IMR-90 (cell line): ENCODE data around the gene PRR19.

ENCODE experiments used
- BHLHE40 ChIP-seq: fragments of 150-350 bp; IDR thresholded peaks from 2 replicates; pipeline ENCODE4 v1.6.1; 2016; ENCODE audit warnings: mild to moderate bottlenecking, low read depth, low read length
- FOS ChIP-seq: fragments of 150-350 bp; IDR thresholded peaks from 2 replicates; pipeline ENCODE4 v1.6.1; 2016; ENCODE audit warnings: low read depth, low read length
- MAFK ChIP-seq: IDR thresholded peaks from 2 replicates; pipeline ENCODE4 v1.6.1; 2012; ENCODE audit warnings: low read depth, low read length, improper control_type of control experiment
- POLR2A ChIP-seq: IDR thresholded peaks from 2 replicates; pipeline ENCODE4 v1.6.1; 2012; ENCODE audit warnings: mild to moderate bottlenecking, low read depth, low read length
- RAD21 ChIP-seq: IDR thresholded peaks from 2 replicates; pipeline ENCODE4 v1.6.1; 2012; ENCODE audit warnings: low read length, improper control_type of control experiment
- RCOR1 ChIP-seq: IDR thresholded peaks from 2 replicates; pipeline ENCODE4 v1.6.1; 2012; ENCODE audit warnings: mild to moderate bottlenecking, low read length, improper control_type of control experiment; ENCODE audit not compliant: insufficient replicate concordance
- RFX5 ChIP-seq: IDR thresholded peaks from 2 replicates; pipeline ENCODE4 v1.8.0; 2012; ENCODE audit warnings: low read depth, mild to moderate bottlenecking, low read length, moderate library complexity
- TF ChIP-seq, protein P1 (sequence below): conservative IDR thresholded peaks from 2 replicates; pipeline ENCODE4 v1.5.1; 2012; ENCODE audit warnings: mild to moderate bottlenecking, low read depth, low read length, improper control_type of control experiment

DNA sequence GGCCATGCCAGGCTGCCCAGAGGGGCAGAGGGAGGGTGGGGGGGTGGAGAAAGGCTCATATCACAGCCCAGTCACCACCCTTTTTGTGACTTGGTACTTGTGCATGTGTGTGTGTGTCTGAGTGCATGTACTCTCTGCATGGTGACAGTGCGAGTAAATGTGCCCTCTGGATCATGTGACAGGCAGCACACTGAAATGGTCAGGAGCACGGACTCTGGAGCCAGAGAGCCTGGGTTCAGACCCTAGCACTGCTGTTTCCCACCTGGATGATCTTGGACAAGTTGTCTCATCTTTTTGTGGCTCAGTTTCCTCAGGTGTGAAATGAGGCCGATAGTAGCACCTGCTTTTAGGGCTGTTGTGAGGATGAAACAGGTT, 30.9 kb upstream of the PRR19 start:
- TF ChIP-seq RFX5 (no peak), BHLHE40 (no peak), POLR2A (no peak), FOS (no peak), RCOR1 (no peak), MAFK (no peak), RAD21 (no peak)
- TF ChIP-seq, protein P1, sequence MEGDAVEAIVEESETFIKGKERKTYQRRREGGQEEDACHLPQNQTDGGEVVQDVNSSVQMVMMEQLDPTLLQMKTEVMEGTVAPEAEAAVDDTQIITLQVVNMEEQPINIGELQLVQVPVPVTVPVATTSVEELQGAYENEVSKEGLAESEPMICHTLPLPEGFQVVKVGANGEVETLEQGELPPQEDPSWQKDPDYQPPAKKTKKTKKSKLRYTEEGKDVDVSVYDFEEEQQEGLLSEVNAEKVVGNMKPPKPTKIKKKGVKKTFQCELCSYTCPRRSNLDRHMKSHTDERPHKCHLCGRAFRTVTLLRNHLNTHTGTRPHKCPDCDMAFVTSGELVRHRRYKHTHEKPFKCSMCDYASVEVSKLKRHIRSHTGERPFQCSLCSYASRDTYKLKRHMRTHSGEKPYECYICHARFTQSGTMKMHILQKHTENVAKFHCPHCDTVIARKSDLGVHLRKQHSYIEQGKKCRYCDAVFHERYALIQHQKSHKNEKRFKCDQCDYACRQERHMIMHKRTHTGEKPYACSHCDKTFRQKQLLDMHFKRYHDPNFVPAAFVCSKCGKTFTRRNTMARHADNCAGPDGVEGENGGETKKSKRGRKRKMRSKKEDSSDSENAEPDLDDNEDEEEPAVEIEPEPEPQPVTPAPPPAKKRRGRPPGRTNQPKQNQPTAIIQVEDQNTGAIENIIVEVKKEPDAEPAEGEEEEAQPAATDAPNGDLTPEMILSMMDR = no peak
